Right lobe of liver (tissue), 4 donors: ENCODE data around the gene SRPK2.

Source experiments
- CTCF ChIP-seq, 4 donors: fragments of 200-600 bp in 3 of 4; fragments of 450-650 bp in 1 of 4; IDR thresholded peaks; one replicate each; pipeline versions ENCODE4 v1.5.1 to v1.8.0; 2016 to 2022; ENCODE audit warnings: antibody characterized with exemption in 4 of 4, mild to moderate bottlenecking in 2 of 4
- POLR2A ChIP-seq: fragments of 450-650 bp; IDR thresholded peaks from one replicate; pipeline ENCODE4 v1.6.1; 2017; ENCODE audit warnings: antibody characterized with exemption, mild to moderate bottlenecking
- donor health status: DM: no; HTN: no; CAD: no.
- donor health status: DM: no; HTN: no; CAD: no.
- donor health status: DM: no; HTN: yes; CAD: no.

DNA sequence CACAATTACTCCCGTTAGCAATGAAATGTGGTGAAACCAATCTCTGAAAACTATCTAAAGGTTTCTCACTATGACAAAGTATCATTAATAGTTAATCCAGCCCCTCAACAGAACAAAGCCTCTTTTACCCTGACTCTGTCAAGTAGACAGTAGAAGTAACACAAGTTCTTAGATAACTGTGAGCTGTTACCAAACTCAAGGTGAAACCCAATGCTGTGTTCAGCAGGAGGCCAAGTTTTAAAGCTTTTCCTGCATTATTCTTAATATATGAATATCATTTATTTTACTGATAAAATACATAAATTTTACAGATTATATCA, 109.1 kb downstream of the SRPK2 start:
- TF ChIP-seq CTCF (IDR thresholded peaks at IDR 0.05) (no peak), POLR2A (no peak)
